ENCODE measurements around the gene ARHGAP30.
"Not testable (repeated sequence)": the region's sequence is repeated elsewhere in the genome, so short reads cannot be mapped to it uniquely, and the experiment has no call there.

The ARHGAP30 gene

DNA sequence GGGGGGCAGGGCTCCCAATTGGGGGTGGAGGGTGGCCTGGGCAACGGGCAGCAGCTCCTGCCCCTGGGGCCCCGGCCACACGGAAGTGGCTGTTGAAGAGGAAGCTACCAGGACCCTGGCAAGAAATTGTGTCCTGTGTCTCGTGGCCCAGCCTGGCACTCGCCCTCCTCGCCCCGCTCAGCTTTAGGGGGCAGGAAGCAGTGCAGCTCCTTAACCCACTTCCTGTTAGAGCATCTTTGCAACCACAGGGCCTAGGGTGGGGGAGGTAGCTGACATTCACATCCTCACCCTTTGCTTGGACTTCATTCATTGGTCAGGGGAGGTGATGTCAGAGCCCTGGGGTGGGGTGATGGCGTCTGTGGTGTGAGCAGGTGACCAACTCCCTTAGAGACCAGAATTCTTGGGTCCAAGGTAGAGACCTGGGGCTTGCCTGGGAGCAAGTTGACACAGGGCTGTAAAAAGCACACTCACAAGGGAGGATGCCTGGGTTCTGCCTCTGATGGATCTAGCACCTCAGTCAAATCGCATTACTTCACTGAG, at the start of gene ARHGAP30:
Gene ARHGAP30 (minus strand): TSS at position 161 of the 540 bp plus-strand sequence. CDS start 267 bp downstream, outside the sequence.
- DNase-seq: peak; percentile 57 to 88 (median 80)

DNA sequence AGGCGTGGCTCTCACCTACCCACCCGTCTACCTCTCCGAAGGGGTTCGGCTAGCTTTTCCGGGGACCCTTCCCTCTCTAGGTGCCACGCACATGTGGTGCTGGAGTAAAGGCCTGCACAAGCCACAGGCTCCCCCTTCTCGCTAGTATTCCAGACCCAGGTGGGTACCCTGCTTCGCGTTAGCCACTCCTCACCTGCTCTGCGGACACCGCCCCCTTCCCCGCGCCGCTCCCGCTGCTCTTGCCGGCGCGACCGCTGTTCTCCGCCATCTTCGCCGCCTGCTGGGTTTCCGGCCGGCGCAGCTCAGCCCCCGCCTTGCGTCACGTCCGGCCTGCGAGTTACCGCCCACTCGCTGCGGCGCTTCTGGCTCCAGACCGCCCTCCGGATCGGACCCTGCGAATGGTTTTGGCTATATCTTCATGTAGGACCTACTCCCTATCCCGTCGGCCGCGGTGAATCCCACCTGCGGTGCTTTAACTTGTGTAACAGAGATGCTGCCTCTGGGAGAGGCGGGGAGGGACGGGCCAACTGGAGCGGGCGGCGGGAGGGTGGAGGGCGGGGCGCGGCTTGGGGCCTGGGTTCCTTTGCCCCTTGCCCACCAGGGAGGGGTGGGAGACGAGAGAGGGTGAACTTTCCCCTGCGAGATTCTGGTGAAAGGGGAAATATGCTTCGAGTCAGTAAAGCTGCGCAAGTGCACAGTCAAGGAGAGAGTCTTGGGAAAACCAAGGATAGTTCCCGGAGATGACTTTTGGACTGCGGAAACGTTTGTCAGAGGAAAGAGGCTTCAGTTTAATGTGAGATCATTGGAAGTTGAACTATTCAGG, 48.3 kb upstream of the ARHGAP30 start, which contains the start of the genes NIT1 and PFDN2:
Gene NIT1 (plus strand): TSS at position 347 of the 823 bp plus-strand sequence. CDS start 72 bp downstream, at position 419.
Gene PFDN2 (minus strand): TSS at position 279 of the 823 bp plus-strand sequence. CDS start 11 bp downstream, at position 268.
- peak; percentile 74 to 85 (median 82) for DNase-seq

DNA sequence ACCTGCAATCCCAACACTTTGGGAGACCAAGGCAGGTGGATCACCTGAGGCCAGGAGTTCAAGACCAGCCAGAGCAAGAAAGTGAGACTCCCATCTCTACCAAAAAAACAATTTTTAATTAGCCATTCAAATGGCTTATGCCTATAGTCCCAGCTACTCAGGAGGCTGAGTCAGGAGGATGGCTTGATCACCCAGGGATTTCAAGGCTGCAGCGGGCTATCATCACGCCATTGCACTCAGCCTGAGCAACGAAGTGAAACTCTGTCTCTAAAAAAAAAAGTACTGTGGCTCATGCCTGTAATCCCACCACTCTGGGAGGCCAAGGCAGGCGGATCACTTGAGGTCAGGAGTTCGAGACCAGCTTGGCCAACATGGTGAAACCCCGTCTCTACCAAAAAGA, 46.3 kb upstream of the ARHGAP30 start:
- not testable (repeated sequence) for DNase-seq

GRCh38 chr1:161115132-161115711, 45.5 kb upstream of the ARHGAP30 start:
- DNase-seq: no peak

- no peak for DNase-seq
Measured at GRCh38 chr1:161114556-161114955, 44.9 kb upstream of the ARHGAP30 start.

DNA sequence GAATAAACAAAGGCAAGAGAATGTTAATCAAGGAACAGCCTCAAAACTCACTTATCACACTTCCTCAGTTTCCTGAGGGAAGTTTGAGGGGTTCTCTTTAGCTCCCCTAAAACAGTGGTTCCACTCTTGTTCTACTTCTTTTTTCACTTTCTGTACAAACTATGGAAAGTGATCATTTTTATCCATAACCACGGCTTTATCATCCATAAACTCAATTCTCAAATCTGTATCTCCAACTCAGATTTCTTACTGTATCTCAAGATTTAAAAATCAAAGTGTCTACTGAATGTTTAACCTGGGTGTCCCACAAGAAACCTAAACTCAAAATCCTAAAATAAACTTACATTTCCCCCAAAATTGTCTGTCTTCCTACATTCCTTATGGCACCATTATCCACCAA, 44.2 kb upstream of the ARHGAP30 start:
- no peak for DNase-seq

DNA sequence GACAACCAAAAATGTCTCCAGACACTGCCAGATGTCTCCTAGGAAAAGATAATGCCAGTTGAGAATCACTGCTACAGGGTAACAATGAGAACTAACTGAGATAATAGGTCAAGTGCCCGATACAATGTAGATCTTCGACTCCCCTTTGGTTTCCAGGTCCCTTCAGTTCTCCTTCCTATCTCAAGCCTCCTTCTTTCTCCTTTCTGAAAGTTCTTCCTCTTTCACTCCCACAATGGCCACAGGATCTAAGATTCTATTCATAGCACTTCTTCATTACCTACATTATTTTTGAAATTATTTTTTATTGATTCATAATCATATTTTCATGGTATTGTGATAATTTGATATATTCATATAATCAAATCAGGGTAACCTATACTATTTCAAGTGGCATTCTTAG, 41.8 kb upstream of the ARHGAP30 start:
- DNase-seq: no peak

- no peak for DNase-seq
Measured at GRCh38 chr1:161111117-161111516, 41.4 kb upstream of the ARHGAP30 start.

- DNase-seq: no peak
Measured at GRCh38 chr1:161106431-161106830, 36.7 kb upstream of the ARHGAP30 start.

DNA sequence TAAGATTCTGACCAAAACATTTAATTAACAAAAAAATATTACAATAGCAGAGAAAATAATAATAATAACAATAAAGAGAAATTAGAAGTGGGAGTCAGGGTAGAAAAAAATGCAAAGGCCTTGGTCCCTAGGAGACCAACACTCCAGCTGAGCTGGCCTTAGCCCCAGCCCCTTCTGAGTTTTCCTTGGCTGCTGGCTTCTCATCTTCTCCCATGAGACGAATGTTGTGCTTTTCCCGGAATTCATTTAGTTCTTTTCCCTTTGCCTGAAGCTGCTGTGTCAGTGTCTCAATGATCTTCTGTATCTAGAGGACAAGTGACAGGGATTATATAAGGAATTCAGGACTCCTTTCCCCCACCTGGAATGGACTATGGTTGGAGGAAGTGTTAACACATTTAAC, 30.9 kb upstream of the ARHGAP30 start:
- no peak for DNase-seq

DNA sequence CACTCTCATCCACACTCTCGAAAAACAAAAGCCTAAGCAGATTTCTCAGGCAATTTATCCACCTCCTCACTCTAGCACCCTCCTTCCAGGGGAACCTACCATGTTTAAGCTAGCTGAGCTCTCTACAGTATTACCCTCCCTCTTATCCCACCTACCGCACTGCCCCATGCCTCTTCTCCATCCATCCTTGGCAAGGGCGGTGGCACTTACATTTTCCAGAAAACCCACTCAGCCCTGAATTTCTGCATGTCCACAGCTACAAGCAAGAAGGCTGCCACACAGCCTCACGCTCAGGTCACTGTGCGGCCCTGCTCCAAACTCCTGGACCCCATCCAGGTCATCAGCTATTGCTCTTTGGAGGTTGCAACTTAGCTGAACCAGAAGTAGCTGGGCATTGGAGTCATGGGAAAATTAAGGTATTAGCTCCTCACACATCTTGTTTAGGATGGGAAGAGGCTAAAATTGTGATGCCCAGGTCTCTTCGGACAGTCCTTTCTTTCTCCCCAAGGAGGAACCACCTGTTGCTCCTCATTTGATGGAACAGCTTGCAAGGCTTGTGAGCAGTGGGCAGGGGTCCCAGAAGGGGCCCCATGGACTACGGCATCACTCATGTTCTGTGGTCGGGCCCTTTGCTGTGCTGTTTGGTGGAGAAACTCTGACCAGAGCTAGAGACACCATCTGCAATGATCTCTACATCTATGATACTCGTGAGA, 29.6 kb upstream of the ARHGAP30 start:
- no peak for DNase-seq

GRCh38 chr1:161098210-161099068, 28.7 kb upstream of the ARHGAP30 start, which contains the start of gene KLHDC9:
KLHDC9 (plus strand) TSS chr1:161098361; CDS start chr1:161098536, 175 bp downstream.
- DNase-seq: peak in 5 of 6 experiments; percentile 44 to 62 (median 53)

GRCh38 chr1:161096530-161096929, 26.8 kb upstream of the ARHGAP30 start:
- DNase-seq: no peak

- no peak for DNase-seq
Measured at GRCh38 chr1:161096015-161096414, 26.3 kb upstream of the ARHGAP30 start.

DNA sequence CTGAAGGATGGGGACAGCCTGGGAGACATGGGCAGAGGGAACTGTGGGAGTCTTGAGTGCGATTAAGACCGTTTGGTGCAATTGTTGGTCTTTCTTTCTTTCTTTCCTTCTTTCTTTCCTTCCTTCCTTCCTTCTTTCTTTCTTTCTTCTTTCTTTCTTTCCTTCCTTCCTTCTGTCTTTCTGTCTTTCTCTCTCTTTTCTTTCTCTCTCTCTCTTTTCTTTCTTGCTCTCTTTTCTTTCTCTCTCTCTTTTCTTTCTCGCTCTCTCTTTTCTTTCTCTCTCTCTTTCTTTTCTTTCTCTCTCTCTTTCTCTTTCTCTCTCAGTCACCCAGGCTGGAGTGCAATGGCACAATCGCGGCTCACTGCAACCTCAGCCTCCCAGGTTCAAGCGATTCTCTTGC, 25.5 kb upstream of the ARHGAP30 start:
- DNase-seq: no peak

DNA sequence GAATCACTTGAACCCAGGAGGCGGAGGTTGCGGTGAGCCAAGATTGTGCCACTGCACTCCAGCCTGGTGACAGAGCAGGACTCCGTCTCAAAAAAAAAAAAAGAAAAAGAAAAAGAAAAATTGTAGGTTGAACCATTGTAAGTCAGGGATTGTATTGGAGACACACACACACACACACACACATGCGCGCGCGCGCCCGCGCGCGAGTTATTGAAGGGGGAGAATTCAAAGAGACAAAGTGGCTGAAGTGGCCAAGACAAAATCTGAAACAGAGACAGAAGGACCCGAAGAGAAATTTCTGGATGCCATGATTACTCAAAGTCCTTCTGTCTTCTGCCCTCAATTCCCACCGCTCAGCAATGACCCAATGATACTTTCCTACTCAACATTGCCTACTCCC, 24.8 kb upstream of the ARHGAP30 start:
- no peak for DNase-seq

DNA sequence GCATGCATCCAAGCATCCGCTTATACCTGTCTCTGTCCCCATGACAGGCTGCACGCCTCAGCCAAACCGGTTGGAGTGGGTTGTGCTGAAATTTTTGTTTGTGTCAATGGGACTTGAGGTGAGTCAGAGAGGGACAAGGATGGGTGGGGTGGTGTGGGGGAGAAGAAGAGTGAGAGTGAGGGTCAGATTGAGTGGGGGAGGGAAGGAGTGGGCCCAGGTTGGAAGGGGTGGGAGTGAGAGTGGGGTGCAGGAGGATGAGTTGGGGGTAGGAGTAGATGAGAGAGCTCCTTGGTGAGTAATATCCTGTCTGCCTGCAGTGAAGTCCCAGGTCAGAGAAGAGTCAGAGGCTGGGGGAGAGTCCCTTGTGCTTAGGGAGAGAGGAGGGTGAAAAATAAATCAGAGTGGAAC, 22.9 kb upstream of the ARHGAP30 start:
- no peak for DNase-seq

DNA sequence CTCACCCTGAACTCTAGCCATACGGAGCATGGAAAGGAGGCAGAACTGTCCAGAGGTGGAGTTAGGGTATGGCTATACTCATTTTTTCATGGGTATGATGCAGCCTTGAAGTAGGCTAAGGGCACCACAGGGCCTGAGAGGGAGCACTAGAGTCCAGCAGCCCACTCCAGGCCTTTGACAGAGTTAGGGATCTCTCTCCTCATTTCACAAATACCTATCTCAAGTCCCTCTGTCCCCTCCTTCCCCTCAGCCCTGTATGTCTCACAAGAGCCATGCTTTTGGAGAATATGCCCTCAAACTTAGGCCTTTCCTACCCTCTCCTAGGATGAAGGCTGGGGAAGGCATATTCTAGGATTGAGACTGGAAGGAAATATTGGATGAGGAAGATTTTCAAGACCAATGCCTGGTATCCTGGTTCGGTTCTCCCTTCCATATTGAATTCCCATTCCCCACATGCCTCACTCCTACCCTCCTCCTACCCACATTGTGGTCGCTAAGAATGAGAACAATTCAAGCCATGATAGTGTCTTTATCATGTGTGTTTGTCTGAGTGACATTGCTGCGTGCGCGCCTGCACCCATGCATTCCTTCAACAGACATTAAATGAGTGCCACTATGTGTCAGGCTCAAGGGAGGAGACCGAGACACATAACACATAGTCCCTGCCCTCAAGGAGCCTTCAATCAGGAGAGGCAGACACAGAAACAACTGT, 22.3 kb upstream of the ARHGAP30 start:
- no peak for DNase-seq

DNA sequence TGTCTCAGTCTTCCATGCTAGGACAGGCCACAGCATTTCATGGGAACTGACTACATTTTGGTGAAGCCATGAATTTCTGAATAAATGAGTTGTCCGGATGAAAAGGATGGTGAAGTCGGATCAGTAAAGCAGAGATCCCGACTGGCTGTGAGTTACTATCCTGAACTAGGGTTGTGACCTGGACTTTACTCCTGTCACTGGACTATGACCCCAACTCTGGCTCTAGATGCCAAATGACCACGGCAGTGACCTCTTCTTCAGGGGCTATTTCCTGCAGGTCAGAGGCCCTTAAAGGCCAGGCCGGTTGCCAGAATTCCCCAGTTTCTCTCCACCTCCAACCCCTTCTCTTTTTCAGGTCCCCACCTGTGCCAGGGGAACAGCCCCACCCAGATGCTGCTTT, 21.4 kb upstream of the ARHGAP30 start:
- DNase-seq: no peak

GRCh38 chr1:161090617-161091016, 20.9 kb upstream of the ARHGAP30 start:
- peak in 2 of 6 experiments; percentile 10 for DNase-seq

DNA sequence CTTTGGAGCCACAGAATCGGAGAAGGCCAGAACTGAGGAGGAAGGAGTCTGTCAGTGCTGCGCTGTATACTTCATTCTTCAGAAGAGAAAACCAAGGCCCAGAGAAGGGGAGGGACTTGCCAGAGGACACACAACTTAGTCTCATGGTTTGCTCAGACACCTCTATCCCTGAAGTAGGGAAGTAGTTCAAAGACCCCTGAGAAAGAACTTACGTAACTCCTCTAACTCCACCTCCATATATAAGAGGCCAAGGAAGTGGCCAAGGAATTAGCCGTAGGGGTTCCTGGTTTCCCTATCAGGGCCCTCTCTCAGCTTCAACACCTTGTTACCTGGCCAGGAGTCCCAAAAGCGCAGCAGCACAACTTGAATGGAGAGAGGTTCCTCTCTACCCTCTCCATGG, 20.2 kb upstream of the ARHGAP30 start:
- DNase-seq: no peak
